ENCODE data around the gene TSHZ2. TPM values are rescaled to one million over a fixed set of nuclear protein-coding genes. Genes with fewer than 3 reads are reported as not detected.

Gene TSHZ2
- total and polyA plus RNA-seq, 2 of the 4 experiments (the other 2 are of a cell fraction): under 0.01 to 0.02 TPM

GRCh38 chr20:53187392-53188068, 215.4 kb downstream of the TSHZ2 start:
- Histone ChIP-seq H2AK9ac (replicated peaks; ENCODE audit: low read depth, low read length, poor library complexity) (no peak overlapping the region), H2BK15ac (ENCODE audit: low read depth, low read length) (no peak overlapping the region), H3K4me2 (ENCODE audit: low read depth, low read length) (no peak overlapping the region), H3K4ac (ENCODE audit: low read depth, low read length) (no peak overlapping the region), H4K5ac (ENCODE audit: low read depth, low read length) (no peak overlapping the region), H3K27ac (ENCODE audit: insufficient read depth, low read length) (no peak overlapping the region), H3K9me1 (ENCODE audit: insufficient read depth, low read length) (no peaks in the 10 kb centered on the region), H3K27me3 (ENCODE audit: control insufficient read depth, insufficient read depth, low read length) (0 out of 2 replicates have a peak, but pooled peaks cover 1% of the 10 kb centered on the region), H3K14ac (replicated peaks; ENCODE audit: low read depth, low read length) (no peak overlapping the region), H3K79me1 (ENCODE audit: low read depth in 1 of 2, low read length in 2 of 2) (no peaks in the 10 kb centered on the region), H2BK5ac (ENCODE audit: low read depth, low read length, poor library complexity, severe bottlenecking) (no peak overlapping the region), H2AFZ (replicated peaks; ENCODE audit: low read length, poor library complexity) (no peak overlapping the region), H2BK20ac (ENCODE audit: low read depth, low read length) (no peak overlapping the region), H4K8ac (ENCODE audit: low read depth in 2 of 2, low read length in 2 of 2) (no peak overlapping the region), H3K18ac (ENCODE audit: low read depth, low read length) (no peak overlapping the region), H3K9ac (ENCODE audit: low read depth, low read length) (no peak overlapping the region), H4K20me1 (ENCODE audit: insufficient read depth, low read length) (no peaks in the 10 kb centered on the region), H3K9me3 (ENCODE audit: control insufficient read depth, insufficient read depth, low read length) (no peaks in the 10 kb centered on the region), H3K56ac (ENCODE audit: extremely low read depth, insufficient read depth, low read length) (no peak overlapping the region), H2BK120ac (ENCODE audit: low read depth, low read length) (no peak overlapping the region), H3K4me1 (ENCODE audit: control insufficient read depth, insufficient read depth, low read length) (no peaks in the 10 kb centered on the region), H3K23ac (ENCODE audit: low read depth, low read length) (no peak overlapping the region), H3K4me3 (ENCODE audit: insufficient read depth, low read depth, low read length) (no peak overlapping the region), H4K91ac (ENCODE audit: insufficient read depth, low read depth, low read length) (no peak overlapping the region), H2AK5ac (ENCODE audit: low read depth, low read length) (no peak overlapping the region), H3K36me3 (ENCODE audit: control insufficient read depth, insufficient read depth, low read length) (no peaks in the 10 kb centered on the region)
- POLR2A ChIA-PET (ENCODE audit: unreplicated experiment): no interaction called here
- ATAC-seq (ENCODE audit: low read depth) (no peak), DNase-seq (no peak)
- dilution Hi-C loops (cut with HindIII; ENCODE audit: low sequenced_read_pairs, unreplicated experiment) (no loop called here), intact Hi-C loops (cut with micrococcal nuclease) (no loop called here), in situ Hi-C loops (cut with MboI; ENCODE audit: low sequenced_read_pairs) (no loop called here)
- BruUV-seq (replicated peaks): no TSS peak
- 40% methylated on average over 1 of the region's 10 CpGs; no CpG with 5 or more reads in 1 of the 2 experiments for WGBS, 2 experiments (ENCODE audit: extremely low coverage in 2 of 2, insufficient read length in 1 of 2)
- TF ChIP-seq RCOR1 (IDR thresholded peaks at IDR 0.05; ENCODE audit: insufficient replicate concordance, low read length) (no peak), CHD1 (IDR thresholded peaks at IDR 0.05; ENCODE audit: low read depth, low read length) (no peak), FOS (IDR thresholded peaks at IDR 0.05; ENCODE audit: low read depth, low read length) (no peak), RAD21 (IDR thresholded peaks at IDR 0.05; ENCODE audit: low read length) (no peak), RFX5 (IDR thresholded peaks at IDR 0.05; ENCODE audit: low read depth, low read length) (no peak), SMC3 (IDR thresholded peaks at IDR 0.05; ENCODE audit: low read depth, low read length) (no peak), NFE2L2 (IDR thresholded peaks at IDR 0.05; ENCODE audit: low read depth, low read length) (no peak), CEBPB (IDR thresholded peaks at IDR 0.05; ENCODE audit: low read depth, low read length) (no peak), MXI1 (IDR thresholded peaks at IDR 0.05; ENCODE audit: borderline replicate concordance, low read depth, low read length) (no peak), BHLHE40 (IDR thresholded peaks at IDR 0.05; ENCODE audit: low read depth, low read length) (no peak), ELK1 (IDR thresholded peaks at IDR 0.05; ENCODE audit: borderline replicate concordance, low read depth, low read length) (no peak), POLR2A (IDR thresholded peaks at IDR 0.05; ENCODE audit: low read depth, low read length) (no peak), MAFK (IDR thresholded peaks at IDR 0.05; ENCODE audit: low read depth, low read length) (no peak), MAZ (IDR thresholded peaks at IDR 0.05; ENCODE audit: borderline replicate concordance, low read depth, low read length) (no peak), CTCF (conservative IDR thresholded peaks at IDR 0.05; ENCODE audit: low read depth, low read length) (no peak), USF2 (IDR thresholded peaks at IDR 0.05; ENCODE audit: low read depth, low read length) (no peak)
- CTCF ChIA-PET: no interaction called here

Measured in IMR-90 (cell line).